ENCODE results near the gene HLF. TPM values are rescaled to one million over a fixed set of nuclear protein-coding genes. Genes with fewer than 3 reads are reported as not detected.
A peak's percentile ranks its signal among the peaks of the same experiment; 100 is the strongest.
"Not testable (repeated sequence)": the region's sequence is repeated elsewhere in the genome, so short reads cannot be mapped to it uniquely, and the experiment has no call there.

Gene HLF
- total RNA-seq, 2 donors from 2014 or later = 23.9 to 44.3 TPM

DNA sequence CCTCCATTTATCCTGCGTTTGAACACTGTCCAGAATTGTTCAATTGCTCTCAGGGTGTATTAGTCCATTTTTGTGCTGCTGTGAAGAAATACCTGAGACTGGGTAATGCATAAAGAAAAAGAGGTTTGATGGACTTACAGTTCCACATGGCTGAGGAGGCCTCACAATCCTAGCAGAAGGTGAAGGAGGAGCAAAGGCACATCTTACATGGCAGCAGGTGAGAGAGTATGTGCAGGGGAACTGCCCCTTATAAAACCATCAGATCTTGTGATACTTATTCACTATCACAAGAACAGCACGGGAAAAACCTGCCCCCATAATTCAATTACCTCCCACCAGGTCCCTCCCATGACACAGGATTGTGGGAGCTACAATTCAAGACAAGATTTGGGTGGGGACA lies 63.8 kb downstream of the HLF start:
- not testable (repeated sequence) for ATAC-seq (replicated peaks in 1 of 2); H3K27ac Mint-ChIP-seq; DNase-seq; H3K4me1 Mint-ChIP-seq (ENCODE audit: low read depth); H3K9me3 Mint-ChIP-seq; H3K4me3 Mint-ChIP-seq; H3K36me3 Mint-ChIP-seq (ENCODE audit: insufficient read depth in 2 of 2)
- peaks cover 23% of the 10 kb centered on the region for H3K27me3 Mint-ChIP-seq (ENCODE audit: low read depth)

GRCh38 chr17:55330344-55330933 lies 65.7 kb downstream of the HLF start:
- H3K27me3 Mint-ChIP-seq (ENCODE audit: low read depth) = peaks cover 38% of the 10 kb centered on the region
- peaks cover 3% of the 10 kb centered on the region in 2 donors for H3K9me3 Mint-ChIP-seq
- no peak overlapping the region for H3K27ac Mint-ChIP-seq
- H3K4me1 Mint-ChIP-seq (ENCODE audit: low read depth) = peaks cover 14% of the 10 kb centered on the region
- DNase-seq (no peak), ATAC-seq (replicated peaks in 1 of 2) (no peak)
- no peak overlapping the region for H3K4me3 Mint-ChIP-seq
- peaks cover 0 to 5% of the 10 kb centered on the region in 2 donors for H3K36me3 Mint-ChIP-seq (ENCODE audit: insufficient read depth in 2 of 2)

- no peak overlapping the region for H3K27ac Mint-ChIP-seq
- no peak for DNase-seq
- ATAC-seq (replicated peaks in 1 of 2) = no peak
Measured at GRCh38 chr17:55332296-55333041, 67.7 kb downstream of the HLF start.

DNA sequence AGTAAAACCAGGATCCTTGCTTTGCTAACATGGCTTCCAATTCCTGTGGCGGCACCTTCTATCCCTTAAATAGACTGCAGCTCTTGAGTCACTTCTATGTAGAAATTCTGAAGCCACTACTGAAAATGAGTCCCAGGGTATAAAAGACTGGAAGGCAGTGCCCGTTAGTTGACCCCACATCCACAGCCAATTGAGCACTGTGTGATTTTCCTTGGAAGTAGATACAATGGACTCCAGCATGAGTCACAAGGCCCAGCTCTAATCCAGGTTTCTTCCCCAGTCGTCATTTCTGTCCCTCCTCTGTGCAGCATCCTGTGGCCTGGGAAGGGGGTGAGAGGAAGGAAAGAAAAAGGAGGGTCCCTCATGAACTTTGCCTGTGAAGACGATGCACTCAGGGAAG lies 69.5 kb downstream of the HLF start:
- DNase-seq (no peak), ATAC-seq (replicated peaks in 1 of 2) (no peak)
- H3K36me3 Mint-ChIP-seq (ENCODE audit: insufficient read depth in 2 of 2) = peaks cover 3% of the 10 kb centered on the region in 2 donors
- H3K27me3 Mint-ChIP-seq (ENCODE audit: low read depth) = peaks cover 52% of the 10 kb centered on the region
- no peak overlapping the region for H3K27ac Mint-ChIP-seq
- H3K4me1 Mint-ChIP-seq (ENCODE audit: low read depth) = peaks cover 14% of the 10 kb centered on the region
- H3K9me3 Mint-ChIP-seq = peaks cover 6 to 8% of the 10 kb centered on the region in 2 donors
- H3K4me3 Mint-ChIP-seq = no peak overlapping the region

More at GRCh38 chr17:55332296-55333041, 67.7 kb downstream of the HLF start:
- Mint-ChIP-seq H3K36me3 (ENCODE audit: insufficient read depth in 2 of 2) (peaks cover 0 to 5% of the 10 kb centered on the region in 2 donors), H3K4me1 (ENCODE audit: low read depth) (peaks cover 14% of the 10 kb centered on the region), H3K9me3 (peaks cover 3% of the 10 kb centered on the region in 2 donors), H3K4me3 (no peak overlapping the region), H3K27me3 (ENCODE audit: low read depth) (peaks cover 46% of the 10 kb centered on the region)

- ATAC-seq (replicated peaks in 1 of 2) (no peak), DNase-seq (no peak)
- Mint-ChIP-seq H3K9me3 (peaks cover 7 to 8% of the 10 kb centered on the region in 2 donors), H3K4me3 (no peak overlapping the region), H3K4me1 (ENCODE audit: low read depth) (peaks cover 21% of the 10 kb centered on the region), H3K36me3 (ENCODE audit: insufficient read depth in 2 of 2) (peaks cover 7 to 8% of the 10 kb centered on the region in 2 donors), H3K27me3 (ENCODE audit: low read depth) (peaks cover 54% of the 10 kb centered on the region), H3K27ac (no peak overlapping the region)
Measured at GRCh38 chr17:55334881-55335540, 70.3 kb downstream of the HLF start.

DNA sequence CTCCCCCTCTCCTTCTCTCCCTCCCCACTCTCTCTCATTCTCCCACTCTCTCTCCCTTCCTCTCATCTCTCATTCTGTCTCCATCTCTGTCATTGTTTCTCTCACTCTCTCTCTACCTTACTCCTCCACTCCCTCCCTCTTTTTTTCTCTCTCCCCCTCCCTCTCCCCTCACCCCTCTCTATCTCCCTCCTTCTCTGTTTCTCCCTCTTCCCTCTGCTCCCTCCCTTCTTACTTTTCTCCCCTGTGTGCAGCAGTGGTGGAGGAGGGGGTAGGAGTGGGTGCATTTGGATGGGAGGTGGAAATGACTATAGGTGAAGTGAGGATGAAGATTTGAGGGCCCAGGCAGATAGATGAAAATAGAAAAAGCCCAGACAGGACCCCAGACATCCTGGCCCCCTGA lies 70.9 kb downstream of the HLF start:
- Mint-ChIP-seq H3K4me3 (no peak overlapping the region), H3K27ac (no peak overlapping the region), H3K27me3 (ENCODE audit: low read depth) (peaks cover 57% of the 10 kb centered on the region), H3K36me3 (ENCODE audit: insufficient read depth in 2 of 2) (peaks cover 8% of the 10 kb centered on the region in 2 donors), H3K4me1 (ENCODE audit: low read depth) (peaks cover 28% of the 10 kb centered on the region), H3K9me3 (peaks cover 7 to 8% of the 10 kb centered on the region in 2 donors)
- DNase-seq (no peak), ATAC-seq (replicated peaks in 1 of 2) (no peak)

- Mint-ChIP-seq H3K4me3 (no peak overlapping the region), H3K36me3 (ENCODE audit: insufficient read depth in 2 of 2) (peaks cover 8% of the 10 kb centered on the region in 2 donors), H3K27ac (no peak overlapping the region), H3K9me3 (peaks cover 7 to 8% of the 10 kb centered on the region in 2 donors), H3K27me3 (ENCODE audit: low read depth) (peaks cover 60% of the 10 kb centered on the region), H3K4me1 (ENCODE audit: low read depth) (peaks cover 34% of the 10 kb centered on the region)
- DNase-seq (no peak), ATAC-seq (replicated peaks in 1 of 2) (no peak)
Measured at GRCh38 chr17:55336426-55336825, 71.7 kb downstream of the HLF start.

GRCh38 chr17:55340176-55340575 lies 75.4 kb downstream of the HLF start:
- Mint-ChIP-seq H3K9me3 (peaks cover 7% of the 10 kb centered on the region in 2 donors), H3K27ac (no peak overlapping the region), H3K4me1 (ENCODE audit: low read depth) (peaks cover 60% of the 10 kb centered on the region), H3K4me3 (peak overlapping the region in 1 of 2 donors; percentile 4), H3K36me3 (ENCODE audit: insufficient read depth in 2 of 2) (peaks cover 8 to 11% of the 10 kb centered on the region in 2 donors), H3K27me3 (ENCODE audit: low read depth) (peaks cover 59% of the 10 kb centered on the region)
- no peak for DNase-seq
- ATAC-seq (replicated peaks in 1 of 2) = no peak

DNA sequence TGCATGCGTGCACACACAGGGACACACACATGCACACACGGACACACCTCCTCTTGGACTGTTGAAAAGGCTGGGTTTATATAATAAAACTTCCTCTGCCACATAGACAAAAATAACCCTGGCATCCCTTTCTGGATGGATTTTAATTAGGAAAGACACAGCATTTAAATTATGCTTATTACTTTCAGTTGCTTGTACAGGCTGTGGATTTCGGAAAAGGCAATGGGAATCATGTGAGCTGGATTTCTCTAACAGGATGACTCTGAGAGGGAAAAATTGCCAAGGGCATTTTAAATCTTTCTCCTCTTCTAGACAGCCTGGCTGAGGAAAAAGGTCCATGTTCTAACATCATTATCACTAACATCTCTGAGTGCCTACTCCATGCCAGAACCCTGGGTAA lies 75.9 kb downstream of the HLF start:
- DNase-seq = no peak
- peaks cover 63% of the 10 kb centered on the region for H3K4me1 Mint-ChIP-seq (ENCODE audit: low read depth)
- H3K4me3 Mint-ChIP-seq = no peak overlapping the region
- H3K27me3 Mint-ChIP-seq (ENCODE audit: low read depth) = peaks cover 54% of the 10 kb centered on the region
- H3K36me3 Mint-ChIP-seq (ENCODE audit: insufficient read depth in 2 of 2) = peaks cover 12 to 16% of the 10 kb centered on the region in 2 donors
- peaks cover 10% of the 10 kb centered on the region in 2 donors for H3K9me3 Mint-ChIP-seq
- no peak for ATAC-seq (replicated peaks in 1 of 2)
- H3K27ac Mint-ChIP-seq = no peak overlapping the region

GRCh38 chr17:55341432-55341831 lies 76.7 kb downstream of the HLF start:
- DNase-seq = peak; percentile 30 to 43
- H3K4me3 Mint-ChIP-seq = peak overlapping the region; percentile 22 to 58
- peak overlapping the region; percentile 17 for H3K27ac Mint-ChIP-seq
- H3K4me1 Mint-ChIP-seq (ENCODE audit: low read depth) = peaks cover 63% of the 10 kb centered on the region
- peaks cover 12% of the 10 kb centered on the region in 2 donors for H3K9me3 Mint-ChIP-seq
- peaks cover 49% of the 10 kb centered on the region for H3K27me3 Mint-ChIP-seq (ENCODE audit: low read depth)
- ATAC-seq (replicated peaks in 1 of 2) = peak; percentile 52 to 68
- peaks cover 14 to 20% of the 10 kb centered on the region in 2 donors for H3K36me3 Mint-ChIP-seq (ENCODE audit: insufficient read depth in 2 of 2)

DNA sequence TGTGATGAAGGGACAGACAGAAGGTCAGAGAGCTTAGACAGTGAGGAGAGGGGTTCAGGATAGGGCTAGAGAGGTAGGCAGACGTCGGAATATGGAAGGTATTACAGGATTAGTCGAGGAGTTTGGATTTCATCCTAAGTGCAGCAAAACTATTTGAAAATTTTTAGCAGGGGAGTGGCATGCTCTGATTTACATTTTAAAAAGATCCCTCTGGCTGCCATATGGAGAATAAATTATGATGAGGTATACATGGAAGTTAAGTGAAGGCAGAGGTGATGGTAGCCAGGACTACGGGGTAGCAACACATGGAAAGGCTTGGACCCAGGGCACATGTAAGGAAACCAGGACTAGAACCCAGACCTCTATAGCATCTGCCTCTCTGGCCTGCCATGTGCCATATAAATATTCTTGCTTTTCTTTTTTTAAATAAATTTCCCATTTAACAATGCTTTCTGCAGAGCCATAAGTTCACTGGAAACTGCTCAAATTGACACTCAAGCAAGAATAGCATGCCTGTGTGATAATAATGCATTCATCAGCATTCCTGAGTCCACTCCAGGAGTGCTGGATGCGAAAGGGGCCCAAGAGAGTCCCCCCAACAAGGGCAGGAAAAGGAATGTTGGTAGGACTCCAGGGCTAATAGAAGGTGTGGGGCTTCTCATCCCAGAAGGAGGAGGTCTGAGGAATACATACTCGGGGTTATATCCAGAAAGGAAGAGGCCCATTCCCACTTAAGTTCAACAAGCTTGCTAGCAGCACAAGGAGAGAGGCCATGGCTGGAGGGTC lies 78.2 kb downstream of the HLF start:
- Mint-ChIP-seq H3K27ac (no peak overlapping the region), H3K4me3 (peak overlapping the region; percentile 47 to 52), H3K4me1 (ENCODE audit: low read depth) (peaks cover 71% of the 10 kb centered on the region), H3K27me3 (ENCODE audit: low read depth) (peaks cover 55% of the 10 kb centered on the region), H3K9me3 (peaks cover 10 to 16% of the 10 kb centered on the region in 2 donors), H3K36me3 (ENCODE audit: insufficient read depth in 2 of 2) (peaks cover 20 to 21% of the 10 kb centered on the region in 2 donors)
- ATAC-seq (replicated peaks in 1 of 2) (no peak), DNase-seq (no peak)

GRCh38 chr17:55343900-55344513 lies 79.2 kb downstream of the HLF start:
- Mint-ChIP-seq H3K9me3 (peaks cover 6 to 14% of the 10 kb centered on the region in 2 donors), H3K4me3 (peak overlapping the region; percentile 20 to 52), H3K4me1 (ENCODE audit: low read depth) (peaks cover 80% of the 10 kb centered on the region), H3K27me3 (ENCODE audit: low read depth) (peaks cover 49% of the 10 kb centered on the region), H3K27ac (no peak overlapping the region), H3K36me3 (ENCODE audit: insufficient read depth in 2 of 2) (peaks cover 17 to 18% of the 10 kb centered on the region in 2 donors)
- no peak for DNase-seq
- peak; percentile 32 to 41 for ATAC-seq (replicated peaks in 1 of 2)

Data from activated T-cell treated with anti-CD3 and anti-CD28 coated beads, Interleukin-2, amount 50 U/mL, for 72 hours (primary cell).